Keratinocyte (primary cell): ENCODE data around the gene AJAP1. TPM values are rescaled to one million over a fixed set of nuclear protein-coding genes. Genes with fewer than 3 reads are reported as not detected.

Experiments used
- DNase-seq: peaks from one replicate; pipeline ENCODE4 v3.0.0-alpha.2; 2011; ENCODE audit warnings: low read depth, missing footprints, low spot score
- FAIRE-seq: peaks from 2 replicates; lab custom pipeline; 2011; peaks lifted over from hg19 to GRCh38; lab: Jason Lieb, UNC
- H2AFZ ChIP-seq: 2 replicates; pipeline ENCODE4 v1.6.0; 2012; ENCODE audit warnings: low read length, control low read depth, inconsistent platforms; ENCODE audit not compliant: control insufficient read depth
- H3K27ac ChIP-seq: 2 replicates; pipeline ENCODE4 v1.5.1; 2011; ENCODE audit warnings: low read length; ENCODE audit not compliant: control insufficient read depth, insufficient read depth
- H3K27me3 ChIP-seq: 3 replicates; pipeline ENCODE4 v1.6.0; 2011; ENCODE audit warnings: low read length; ENCODE audit not compliant: control insufficient read depth, insufficient read depth; ENCODE audit errors: extremely low read depth
- H3K36me3 ChIP-seq, 2 experiments: 2 replicates in 1 of 2; 3 replicates in 1 of 2; pipeline ENCODE4 v1.5.1; 2011; ENCODE audit warnings: low read length in 2 of 2, mild to moderate bottlenecking in 1 of 2; ENCODE audit not compliant: control insufficient read depth in 2 of 2, insufficient read depth in 2 of 2; ENCODE audit errors: extremely low read depth in 1 of 2
- H3K4me1 ChIP-seq: 3 replicates; pipeline ENCODE4 v1.5.1; 2011; ENCODE audit warnings: low read length; ENCODE audit not compliant: control insufficient read depth, insufficient read depth; ENCODE audit errors: extremely low read depth
- H3K4me2 ChIP-seq: 3 replicates; pipeline ENCODE4 v1.6.0; 2011; ENCODE audit warnings: low read depth, low read length; ENCODE audit not compliant: control insufficient read depth, insufficient read depth; ENCODE audit errors: extremely low read depth
- H3K4me3 ChIP-seq, 3 experiments: fragments of 200-600 bp in 1 of 3; sonication (generic) in 1 of 3; 2 replicates in 2 of 3; 3 replicates in 1 of 3; pipeline ENCODE4 v1.5.1; 2011 to 2016; ENCODE audit warnings: low read length in 3 of 3, mild to moderate bottlenecking in 3 of 3, control low read depth in 2 of 3, inconsistent platforms in 1 of 3, low read depth in 1 of 3, mixed read lengths in 1 of 3, mixed run types in 1 of 3, moderate library complexity in 1 of 3; ENCODE audit not compliant: control insufficient read depth in 2 of 3, insufficient read depth in 2 of 3; ENCODE audit errors: extremely low read depth in 1 of 3
- H3K79me2 ChIP-seq: 2 replicates; pipeline ENCODE4 v1.6.0; 2012; ENCODE audit warnings: low read length; ENCODE audit not compliant: control insufficient read depth, insufficient read depth
- H3K9ac ChIP-seq: 3 replicates; pipeline ENCODE4 v1.6.0; 2011; ENCODE audit warnings: low read length; ENCODE audit not compliant: control insufficient read depth, insufficient read depth; ENCODE audit errors: extremely low read depth
- H3K9me1 ChIP-seq: 3 replicates; pipeline ENCODE4 v1.6.0; 2011; ENCODE audit warnings: low read length; ENCODE audit not compliant: control insufficient read depth, insufficient read depth; ENCODE audit errors: extremely low read depth
- H3K9me3 ChIP-seq: 2 replicates; pipeline ENCODE4 v1.5.1; 2012; ENCODE audit warnings: low read depth, low read length; ENCODE audit not compliant: control insufficient read depth
- H4K20me1 ChIP-seq: 3 replicates; pipeline ENCODE4 v1.6.0; 2011; ENCODE audit warnings: low read length; ENCODE audit not compliant: control insufficient read depth, insufficient read depth; ENCODE audit errors: extremely low read depth
- CTCF ChIP-seq, 3 experiments: IDR thresholded peaks in 1 of 3; conservative IDR thresholded peaks in 1 of 3; optimal IDR thresholded peaks in 1 of 3; 2 replicates in 2 of 3; 3 replicates in 1 of 3; pipeline versions ENCODE3 to v1.5.1; 2011; ENCODE audit warnings: low read length in 3 of 3, mild to moderate bottlenecking in 3 of 3, moderate library complexity in 2 of 3, control low read depth in 1 of 3, inconsistent platforms in 1 of 3; ENCODE audit not compliant: insufficient read depth in 2 of 3; ENCODE audit errors: extremely low read depth in 1 of 3
- EZH2 ChIP-seq: IDR thresholded peaks from one replicate; pipeline ENCODE4 v1.6.1; 2012; ENCODE audit warnings: inconsistent platforms, mild to moderate bottlenecking, low read length, moderate library complexity
- dilution Hi-C: fragments of 300-500 bp; cut with MboI; formaldehyde crosslinking; loops from one replicate; pipeline ENCODE4 v1.7.0; 2020; ENCODE audit warnings: low sequenced_read_pairs; ENCODE audit not compliant: extremely low pct_ligation_motif_present
- polyA plus RNA-seq, 5 experiments: library from polyadenylated mRNA; depleted of rRNA in 3 of 5; stranded (reverse) in 3 of 5; stranded (forward) in 1 of 5; unstranded in 1 of 5; fragments of >200 nt; gene quantifications; 1 replicate in 1 of 5; 2 replicates in 3 of 5; 3 replicates in 1 of 5; pipeline versions ENCODE4 v1.2.1 to v1.2.3, GENCODE V29; 2011 to 2012; ENCODE audit warnings: missing spikeins in 2 of 5, low read depth in 1 of 5, low replicate concordance in 1 of 5

Gene AJAP1
- polyA plus RNA-seq, 1 donor (not counting 4 experiments of a cell fraction or from before 2014, with no cell fraction given): 2.2 TPM

- TF ChIP-seq CTCF (optimal IDR thresholded peaks at IDR 0.05 in 1 of 3, IDR thresholded peaks at IDR 0.05 in 1 of 3, conservative IDR thresholded peaks at IDR 0.05 in 1 of 3; ENCODE audit: extremely low read depth in 1 of 3, insufficient read depth in 2 of 3, low read length in 3 of 3): no peak
- no peak for TF ChIP-seq EZH2
- Histone ChIP-seq H3K79me2 (no peaks in the 10 kb centered on the region), H3K9ac (no peak overlapping the region), H3K27me3 (no peaks in the 10 kb centered on the region), H3K27ac (no peak overlapping the region), H4K20me1 (no peaks in the 10 kb centered on the region), H2AFZ (no peak overlapping the region), H3K4me3 (no peak overlapping the region), H3K9me3 (no peaks in the 10 kb centered on the region), H3K4me1 (no peaks in the 10 kb centered on the region), H3K9me1 (no peaks in the 10 kb centered on the region), H3K4me2 (no peak overlapping the region), H3K36me3 (peaks cover 0 to 4% of the 10 kb centered on the region in 2 experiments)
- DNase-seq: no peak
- no peak for FAIRE-seq
- dilution Hi-C loops: no loop called here
Measured at GRCh38 chr1:4684136-4684535, 29.7 kb downstream of the AJAP1 start.

- H2AFZ ChIP-seq: no peak overlapping the region
- H3K27me3 ChIP-seq: no peaks in the 10 kb centered on the region
- no peaks in the 10 kb centered on the region for H3K4me1 ChIP-seq
- no peak for FAIRE-seq
- no peaks in the 10 kb centered on the region for H3K79me2 ChIP-seq
- TF ChIP-seq EZH2 (no peak), CTCF (optimal IDR thresholded peaks at IDR 0.05 in 1 of 3, IDR thresholded peaks at IDR 0.05 in 1 of 3, conservative IDR thresholded peaks at IDR 0.05 in 1 of 3; ENCODE audit: extremely low read depth in 1 of 3, insufficient read depth in 2 of 3, low read length in 3 of 3) (no peak)
- H3K36me3 ChIP-seq: peaks cover 0 to 4% of the 10 kb centered on the region in 2 experiments
- H3K4me3 ChIP-seq: no peak overlapping the region
- DNase-seq: no peak
- no peaks in the 10 kb centered on the region for H3K9me3 ChIP-seq
- dilution Hi-C loops: no loop called here
- no peak overlapping the region for H3K9ac ChIP-seq
- no peaks in the 10 kb centered on the region for H3K9me1 ChIP-seq
- no peaks in the 10 kb centered on the region for H4K20me1 ChIP-seq
- H3K27ac ChIP-seq: no peak overlapping the region
- H3K4me2 ChIP-seq: no peak overlapping the region
Measured at GRCh38 chr1:4684864-4685522, 30.6 kb downstream of the AJAP1 start.
